ENCODE measurements around the gene ABCG1.
A peak's percentile ranks its signal among the peaks of the same experiment; 100 is the strongest.

Gene ABCG1

DNA sequence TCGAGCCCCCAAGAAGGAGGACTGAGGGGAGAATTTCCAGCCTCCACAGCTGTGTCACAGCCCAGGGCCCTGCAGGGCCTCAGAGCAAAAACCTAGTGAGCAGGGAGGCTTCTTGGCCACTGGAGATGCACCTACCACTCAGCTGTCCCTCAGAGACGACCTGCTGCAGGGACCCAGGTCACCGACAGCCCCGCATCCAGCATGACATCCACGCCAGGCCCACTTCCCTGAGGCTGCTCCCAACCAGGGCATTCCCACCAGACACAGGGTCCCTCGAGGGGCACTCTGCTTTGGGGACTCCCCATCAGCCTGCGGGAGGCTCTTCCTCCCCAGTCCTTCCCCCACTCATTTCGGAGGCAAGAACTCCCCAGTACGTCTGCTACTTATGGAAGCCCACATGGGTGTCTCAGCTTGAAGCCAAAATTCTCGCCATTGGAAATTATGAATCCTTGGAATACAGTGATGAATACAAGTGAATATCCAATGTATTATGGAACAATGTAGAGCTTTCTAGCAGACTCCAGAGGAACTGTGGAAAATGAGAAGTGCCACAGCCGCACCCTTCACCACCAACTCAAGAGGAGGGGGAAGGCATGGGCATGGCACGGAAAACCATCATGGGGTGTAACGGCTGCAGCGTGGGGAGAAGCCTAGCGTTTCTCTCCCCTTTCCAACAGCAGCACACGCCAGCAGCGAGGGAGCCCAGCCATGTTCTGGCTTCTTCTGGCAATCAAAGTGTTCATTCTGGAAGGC is 89.4 kb downstream of the ABCG1 start:
- DNase-seq (ENCODE audit: low spot score): no peak

DNA sequence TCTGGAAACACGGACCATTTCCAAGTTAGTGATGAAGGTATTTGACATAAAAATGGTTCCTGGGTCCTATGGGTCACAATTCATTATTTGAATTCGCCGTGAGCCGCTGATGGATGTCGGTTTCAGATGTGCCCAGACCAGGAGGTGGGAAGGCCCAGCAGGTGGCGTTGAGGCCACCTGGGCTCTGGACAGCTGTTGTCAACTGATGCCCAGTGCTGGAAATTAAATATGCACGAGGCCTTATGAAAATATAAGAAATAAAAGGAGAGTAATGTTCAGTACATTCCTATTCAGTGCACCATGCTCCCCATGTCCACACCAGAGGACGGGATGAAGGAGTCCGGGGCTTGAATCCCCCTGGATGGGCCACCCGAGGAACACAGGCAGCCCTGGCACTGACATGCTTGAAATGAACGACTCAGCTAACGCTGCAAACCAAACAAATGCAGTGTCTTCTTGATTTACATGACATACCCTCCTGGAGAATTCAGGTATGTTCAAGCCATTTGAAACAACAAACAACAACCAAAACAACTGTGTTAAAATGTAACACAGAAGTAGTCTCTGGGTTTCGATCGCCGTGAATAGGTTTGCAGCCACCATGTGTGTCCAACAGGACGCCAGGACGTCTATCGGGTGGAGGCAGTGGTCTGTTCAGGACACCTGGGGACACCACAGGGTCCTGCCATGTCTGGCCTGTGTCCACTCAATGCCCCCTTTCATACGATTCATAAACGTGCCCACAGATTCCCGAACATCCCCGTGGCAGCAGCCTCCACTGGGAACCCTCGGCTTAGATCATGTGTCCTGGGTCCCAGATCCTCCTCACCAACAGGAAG is 90.2 kb downstream of the ABCG1 start:
- no peak for DNase-seq (ENCODE audit: low spot score)

DNA sequence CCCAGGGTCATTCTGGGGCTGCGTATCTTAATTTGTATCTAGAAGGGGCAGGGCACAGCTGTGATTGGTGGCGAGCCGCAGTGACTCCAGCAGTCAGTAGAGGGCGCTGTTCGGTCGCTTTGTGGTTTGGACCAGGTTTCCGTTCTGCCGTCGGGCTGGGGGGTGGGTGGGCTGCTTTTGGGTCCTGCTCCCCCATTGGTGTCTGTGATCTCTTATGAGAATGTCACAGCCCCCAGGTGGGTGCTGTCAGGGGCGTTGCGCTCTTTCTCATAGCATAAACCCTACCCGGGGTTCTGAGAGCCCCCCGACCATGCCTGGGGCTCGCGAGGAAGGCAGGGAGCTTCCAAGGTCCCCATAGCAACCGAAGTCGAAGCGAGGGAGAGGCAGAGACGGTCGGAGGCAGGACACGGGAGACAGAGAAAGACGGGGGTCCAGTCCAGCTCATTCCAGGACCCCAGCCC is 90.8 kb downstream of the ABCG1 start:
- DNase-seq (ENCODE audit: low spot score): peak; percentile 38

DNA sequence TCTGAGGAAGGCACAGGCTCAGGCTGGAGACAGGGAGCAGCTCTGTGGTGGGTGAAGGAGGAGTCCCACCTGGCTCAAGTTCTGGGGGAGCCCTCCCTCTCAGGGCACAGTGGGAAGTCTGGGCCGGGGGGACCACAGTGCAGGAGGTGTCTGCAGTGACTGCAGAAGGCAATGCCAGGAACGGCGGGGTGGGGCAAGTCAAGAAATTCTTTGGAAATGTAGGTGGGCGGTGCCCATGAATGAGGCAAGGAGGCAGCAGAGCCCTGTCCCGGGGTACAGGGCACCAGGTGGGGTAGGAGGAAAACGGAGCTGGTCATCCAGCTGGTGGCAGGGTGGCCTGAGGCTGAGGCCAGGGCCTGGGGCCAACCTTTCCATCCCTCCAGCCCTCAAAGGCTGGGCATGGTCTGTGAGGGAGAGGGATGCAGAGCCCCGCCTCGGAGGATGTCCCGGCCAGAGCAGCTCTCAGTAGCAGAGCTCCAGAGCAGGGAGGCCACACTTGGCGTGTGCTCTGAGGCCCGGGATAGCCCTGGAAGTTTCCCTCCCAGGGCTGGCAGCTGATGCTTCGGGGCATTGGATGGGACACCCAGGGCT is 91.6 kb downstream of the ABCG1 start:
- no peak for DNase-seq (ENCODE audit: low spot score)

DNA sequence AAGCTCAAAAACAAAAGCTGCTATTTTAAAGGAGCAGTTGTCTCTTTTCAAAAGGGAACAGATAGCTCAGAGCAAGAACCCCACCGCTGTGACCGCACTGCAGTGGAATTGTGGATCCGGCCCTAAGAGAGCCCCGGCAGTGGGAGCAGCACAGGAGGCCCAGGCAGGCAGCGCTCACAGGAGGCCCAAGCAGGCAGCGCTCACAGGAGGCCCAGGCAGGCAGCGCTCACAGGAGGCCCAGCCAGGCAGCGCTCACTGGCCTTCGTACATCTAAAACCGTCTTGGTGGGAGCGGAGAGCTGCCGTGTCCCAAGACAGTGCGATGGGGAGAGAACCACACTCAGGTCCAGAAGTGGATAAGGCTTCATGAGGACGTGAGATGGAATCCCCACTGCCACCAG is 92.2 kb downstream of the ABCG1 start:
- no peak for DNase-seq (ENCODE audit: low spot score)

- no peak for DNase-seq (ENCODE audit: low spot score)
These were observed 93.1 kb downstream of the ABCG1 start for GRCh38 chr21:42311816-42312625.

GRCh38 chr21:42312626-42313104 is 93.7 kb downstream of the ABCG1 start:
- no peak for DNase-seq (ENCODE audit: low spot score)

DNA sequence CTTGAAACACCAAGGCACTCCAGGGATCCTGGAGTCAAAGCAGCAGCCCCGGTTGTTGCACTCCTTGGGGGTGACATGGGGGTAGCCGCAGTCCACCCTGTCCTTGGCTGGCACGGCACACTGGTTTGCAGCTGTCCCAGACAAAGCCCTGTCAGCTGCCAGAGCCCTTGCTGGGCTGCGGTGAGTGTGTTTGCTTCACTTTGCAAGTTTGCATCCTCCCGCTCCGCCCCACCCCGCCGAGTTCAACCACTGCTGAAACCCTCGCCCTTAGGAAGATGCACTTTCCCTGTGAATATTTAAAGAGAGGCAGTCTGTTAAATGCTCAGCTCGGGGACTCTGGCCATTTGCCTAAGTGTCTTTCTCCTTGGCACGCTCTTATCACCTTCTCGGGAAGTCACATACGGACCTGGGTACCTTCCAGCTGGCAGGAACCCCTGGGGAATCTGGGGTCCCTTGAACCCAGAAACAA is 94.6 kb downstream of the ABCG1 start:
- DNase-seq (ENCODE audit: low spot score): no peak

GRCh38 chr21:42314616-42315295 is 95.8 kb downstream of the ABCG1 start:
- no peak for DNase-seq (ENCODE audit: low spot score)

GRCh38 chr21:42315296-42315891 is 96.5 kb downstream of the ABCG1 start, which contains the start of gene TFF3:
TSS of gene TFF3 (minus strand) at chr21:42315409. CDS start at chr21:42315374, 35 bp downstream.
- no peak for DNase-seq (ENCODE audit: low spot score)

GRCh38 chr21:42316891-42317290 is 98.0 kb downstream of the ABCG1 start:
- no peak for DNase-seq (ENCODE audit: low spot score)

GRCh38 chr21:42317341-42317741 is 98.4 kb downstream of the ABCG1 start:
- DNase-seq (ENCODE audit: low spot score): no peak

- DNase-seq (ENCODE audit: low spot score): no peak
These were observed 99.1 kb downstream of the ABCG1 start for GRCh38 chr21:42317826-42318746.

DNA sequence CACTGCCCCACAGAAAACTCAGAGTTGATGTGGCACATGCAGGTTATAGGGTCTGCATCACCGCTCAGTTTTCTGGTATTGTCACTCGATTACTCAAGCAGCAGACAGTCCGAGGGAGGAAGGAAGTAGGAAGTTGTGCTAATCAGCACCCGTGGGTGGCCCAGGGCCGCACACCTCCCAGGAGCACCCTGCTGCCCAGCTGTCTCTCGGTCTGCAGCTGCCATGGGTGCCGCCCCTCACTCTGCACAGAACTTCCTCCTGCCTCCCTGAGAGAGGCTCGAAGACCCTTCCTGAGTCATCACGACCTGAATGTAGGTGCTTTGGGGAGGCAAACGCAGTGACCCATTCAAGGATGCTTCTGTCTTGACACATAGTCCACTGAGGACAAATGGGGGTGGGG is 100.4 kb downstream of the ABCG1 start:
- no peak for DNase-seq (ENCODE audit: low spot score)

GRCh38 chr21:42319851-42320572 is 101.1 kb downstream of the ABCG1 start:
- DNase-seq (ENCODE audit: low spot score): no peak

DNA sequence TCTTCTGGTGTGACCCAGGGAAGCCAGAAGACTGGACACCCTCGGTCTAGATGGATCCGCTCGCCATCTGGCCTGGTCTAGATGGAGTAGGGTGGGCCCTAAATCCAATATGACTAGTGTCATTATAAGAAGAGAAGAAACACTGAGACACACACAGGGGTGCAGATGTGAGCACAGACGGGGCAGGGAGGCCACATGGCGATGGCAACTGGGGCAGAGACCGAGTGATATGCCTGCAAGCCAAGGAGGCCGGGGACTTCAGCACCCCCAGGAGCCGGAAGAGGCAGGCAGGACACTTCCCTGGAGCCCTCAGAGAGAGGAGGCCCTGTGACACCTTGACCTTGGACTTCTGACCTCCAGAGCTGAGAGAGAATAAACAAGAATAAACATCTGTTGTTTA is 101.9 kb downstream of the ABCG1 start:
- no peak for DNase-seq (ENCODE audit: low spot score)

DNA sequence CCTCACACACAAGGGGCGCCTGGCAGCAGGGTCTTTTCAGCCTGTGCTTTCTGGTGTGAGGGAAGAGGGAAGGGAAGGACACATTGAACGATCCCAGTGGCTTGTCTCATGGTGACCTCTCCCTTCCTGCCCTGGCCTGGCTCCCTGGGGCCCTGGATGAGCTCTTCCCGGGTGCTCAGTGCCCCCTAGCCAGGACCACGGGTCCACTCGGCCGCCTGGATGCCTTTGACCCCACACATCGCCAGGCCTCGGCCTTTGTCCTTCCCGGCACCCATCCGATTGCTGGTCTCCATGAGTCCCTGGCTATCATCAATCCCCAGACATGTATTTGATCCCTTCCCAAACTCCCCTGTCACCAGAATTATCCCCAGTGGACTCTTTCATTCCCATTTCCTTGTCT is 102.3 kb downstream of the ABCG1 start:
- DNase-seq (ENCODE audit: low spot score): no peak

DNA sequence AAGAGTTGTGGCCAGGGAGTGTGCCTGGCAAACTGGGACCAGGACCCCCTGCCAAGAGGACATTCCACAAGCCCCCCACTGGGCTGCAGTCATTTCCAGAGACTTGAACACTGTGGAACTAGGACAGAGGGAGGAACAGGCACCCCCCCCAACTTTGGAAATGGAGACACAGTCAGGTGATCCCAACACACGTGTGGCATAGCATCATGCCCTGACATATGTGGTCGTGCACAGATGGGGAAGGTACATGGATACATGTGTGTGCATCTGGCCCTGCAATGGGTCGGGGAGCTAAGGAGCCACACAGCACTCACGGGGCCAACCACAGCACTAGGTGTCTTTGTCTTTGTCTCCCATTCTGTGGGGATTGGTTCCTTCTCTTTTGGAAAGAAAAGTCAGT is 102.9 kb downstream of the ABCG1 start:
- DNase-seq (ENCODE audit: low spot score): no peak

- no peak for DNase-seq (ENCODE audit: low spot score)
These were observed 106.0 kb downstream of the ABCG1 start for GRCh38 chr21:42324896-42325295.
